ENCODE measurements around the gene CSRP3.

GRCh38 chr11:19244084-19244483, 42.3 kb upstream of the CSRP3 start:
- no peak for TF ChIP-seq POLR2A (IDR thresholded peaks at IDR 0.05)
- TF ChIP-seq CTCF (IDR thresholded peaks at IDR 0.05): no peak

Measured in right lobe of liver (tissue), 4 donors.